T-helper 2 cell treated with Interferon-gamma antibody and Interleukin-4, amounts not matched to agents 100 ng/mL and 5 ng/mL, for 36 hours (primary cell): ENCODE results near the gene GIPC1. TPM values are rescaled to one million over a fixed set of nuclear protein-coding genes. Genes with fewer than 3 reads are reported as not detected.
"Not testable (repeated sequence)": the region's sequence is repeated elsewhere in the genome, so short reads cannot be mapped to it uniquely, and the experiment has no call there.

Experiments
- intact Hi-C: fragments of 100-400 bp; cut with micrococcal nuclease; formaldehyde crosslinking; loops from one replicate; pipeline ENCODE4 v1.15.1; 2023
- total RNA-seq: library from RNA; stranded (reverse); gene quantifications from 2 replicates; pipeline ENCODE4 v1.2.3, GENCODE V29; 2022

The GIPC1 gene
- total RNA-seq, 1 donor from 2014 or later: 38.0 TPM

- intact Hi-C loops: loop anchor here (5.0 kb wide), 1 partner anchor 41 kb away; the partner anchor contains the start of gene PKN1
Measured at GRCh38 chr19:14473073-14473977, 22.6 kb downstream of the GIPC1 start.

DNA sequence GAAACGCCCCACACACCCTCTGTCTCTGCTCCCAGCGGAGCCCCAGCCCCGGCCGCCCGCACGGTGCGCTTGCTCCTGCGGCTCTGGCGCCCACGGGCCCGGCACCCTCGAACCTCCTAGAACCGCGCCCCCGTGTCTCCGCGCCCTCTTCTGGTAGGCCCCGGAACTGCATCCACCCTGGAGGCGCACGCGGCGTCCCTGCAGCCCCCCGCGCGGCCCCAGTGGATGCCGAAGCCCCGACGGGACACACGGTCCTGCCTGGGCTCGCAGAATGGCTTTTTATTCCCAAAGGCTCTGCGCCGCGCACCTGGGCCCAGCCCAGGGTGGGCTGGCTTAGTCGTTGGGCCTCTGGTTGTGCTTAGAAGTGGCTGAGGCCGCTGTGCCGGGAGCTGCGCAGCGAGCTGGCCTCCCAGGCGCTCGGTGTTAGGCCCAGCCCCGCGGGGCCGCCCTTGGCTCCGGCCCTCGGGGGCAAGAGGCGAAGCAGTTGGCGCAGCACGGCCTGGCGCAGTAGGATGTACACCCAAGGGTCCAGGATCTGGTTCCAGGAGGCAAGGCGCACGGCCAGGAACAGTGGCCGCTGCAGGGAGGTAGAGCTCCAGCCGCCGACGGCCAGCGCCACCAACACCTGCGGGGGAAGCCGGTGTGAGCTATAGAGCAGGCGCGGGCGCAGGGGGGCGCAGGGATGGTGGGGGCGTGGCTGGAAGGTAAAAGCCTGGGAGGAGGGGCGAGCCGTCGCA is 23.6 kb downstream of the GIPC1 start:
- intact Hi-C loops: loop anchor here (5.0 kb wide), 1 partner anchor 40 kb away; the partner anchor contains the start of gene PKN1

GRCh38 chr19:14471436-14472187 is 24.3 kb downstream of the GIPC1 start:
- intact Hi-C loops: loop anchor here (5.0 kb wide), 1 partner anchor 39 kb away; the partner anchor contains the start of gene PKN1

DNA sequence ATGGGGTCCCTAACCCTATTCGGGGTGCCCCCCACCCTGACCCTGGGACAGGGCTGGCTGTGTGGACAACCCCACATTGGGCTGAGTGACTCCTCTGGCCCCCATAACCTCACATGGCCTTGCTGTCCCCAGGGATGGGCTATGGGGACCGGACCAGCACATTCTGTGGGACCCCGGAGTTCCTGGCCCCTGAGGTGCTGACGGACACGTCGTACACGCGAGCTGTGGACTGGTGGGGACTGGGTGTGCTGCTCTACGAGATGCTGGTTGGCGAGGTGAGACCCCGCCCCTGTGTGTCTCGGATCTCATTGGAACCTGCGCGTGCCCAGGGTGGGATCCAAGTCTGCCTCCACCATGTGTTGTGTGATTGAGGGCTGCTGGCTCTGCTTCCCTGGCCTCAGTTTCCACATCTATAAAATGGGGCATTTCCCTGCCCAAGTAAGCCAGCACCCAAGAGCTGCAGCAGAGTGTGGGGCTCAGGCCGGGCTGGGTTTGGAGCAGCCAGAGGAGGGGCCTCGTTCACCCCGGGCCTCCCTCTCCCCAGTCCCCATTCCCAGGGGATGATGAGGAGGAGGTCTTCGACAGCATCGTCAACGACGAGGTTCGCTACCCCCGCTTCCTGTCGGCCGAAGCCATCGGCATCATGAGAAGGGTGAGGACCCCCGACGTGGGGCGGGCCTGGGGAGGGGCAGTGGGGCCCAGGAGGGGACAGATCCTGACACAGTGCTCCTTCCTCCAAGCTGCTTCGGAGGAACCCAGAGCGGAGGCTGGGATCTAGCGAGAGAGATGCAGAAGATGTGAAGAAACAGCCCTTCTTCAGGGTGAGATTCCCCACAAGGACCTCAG is 25.7 kb downstream of the GIPC1 start:
- intact Hi-C loops: loop anchor here (5.0 kb wide), 1 partner anchor 38 kb away; the partner anchor contains the start of gene PKN1

DNA sequence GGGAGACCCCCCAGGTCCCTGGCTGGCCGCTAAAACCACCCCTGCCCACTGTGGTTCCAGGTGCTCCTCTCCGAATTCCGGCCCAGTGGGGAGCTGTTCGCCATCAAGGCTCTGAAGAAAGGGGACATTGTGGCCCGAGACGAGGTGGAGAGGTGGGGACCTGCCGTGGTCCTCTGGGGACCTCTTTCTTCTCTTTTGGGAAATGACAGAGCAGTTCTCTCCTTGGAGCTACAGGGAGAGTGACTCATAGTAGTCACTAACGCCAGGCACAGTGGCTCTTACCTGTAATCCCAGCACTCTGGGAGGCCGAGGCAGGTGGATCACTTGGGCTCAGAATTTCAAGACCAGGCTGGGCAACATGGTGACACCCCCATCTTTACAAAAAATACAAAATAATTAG is 28.1 kb downstream of the GIPC1 start:
- intact Hi-C loops: no loop called here

- intact Hi-C loops: no loop called here
Measured at GRCh38 chr19:14467391-14467790, 28.5 kb downstream of the GIPC1 start.

DNA sequence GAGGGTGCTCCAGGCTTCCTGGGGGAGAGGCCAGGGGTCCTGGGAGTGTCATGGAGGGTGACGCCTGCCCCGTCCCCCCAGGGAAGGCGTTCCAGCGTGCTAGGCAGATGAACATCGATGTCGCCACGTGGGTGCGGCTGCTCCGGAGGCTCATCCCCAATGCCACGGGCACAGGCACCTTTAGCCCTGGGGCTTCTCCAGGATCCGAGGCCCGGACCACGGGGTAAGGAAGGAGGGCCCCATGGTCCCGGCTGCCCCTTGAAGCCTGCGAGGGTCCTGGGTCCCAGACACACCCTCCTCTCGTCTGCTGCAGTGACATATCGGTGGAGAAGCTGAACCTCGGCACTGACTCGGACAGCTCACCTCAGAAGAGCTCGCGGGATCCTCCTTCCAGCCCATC is 32.2 kb downstream of the GIPC1 start:
- intact Hi-C loops: no loop called here

DNA sequence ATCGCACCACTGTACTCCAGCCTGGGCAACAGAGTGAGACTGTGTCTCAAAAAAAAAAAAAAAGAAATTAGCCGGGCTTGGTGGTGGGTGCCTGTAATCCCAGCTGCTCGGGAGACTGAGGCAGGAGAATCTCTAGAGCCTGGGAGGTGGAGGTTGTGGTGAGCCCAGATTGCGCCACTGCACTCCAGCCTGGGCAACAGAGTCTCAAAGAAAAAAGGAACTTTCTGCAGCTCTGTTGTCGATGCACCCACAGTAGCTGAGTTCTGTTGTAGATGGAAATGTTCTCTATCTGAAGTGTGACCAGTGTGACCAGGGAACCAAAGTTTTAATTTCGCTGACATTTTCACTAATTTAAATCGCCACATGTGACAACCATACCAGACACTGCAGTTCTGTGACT is 33.5 kb downstream of the GIPC1 start:
- intact Hi-C loops: not testable (repeated sequence)

GRCh38 chr19:14460935-14461334 is 35.0 kb downstream of the GIPC1 start:
- intact Hi-C loops: no loop called here

GRCh38 chr19:14459703-14460102 is 36.2 kb downstream of the GIPC1 start:
- intact Hi-C loops: no loop called here

DNA sequence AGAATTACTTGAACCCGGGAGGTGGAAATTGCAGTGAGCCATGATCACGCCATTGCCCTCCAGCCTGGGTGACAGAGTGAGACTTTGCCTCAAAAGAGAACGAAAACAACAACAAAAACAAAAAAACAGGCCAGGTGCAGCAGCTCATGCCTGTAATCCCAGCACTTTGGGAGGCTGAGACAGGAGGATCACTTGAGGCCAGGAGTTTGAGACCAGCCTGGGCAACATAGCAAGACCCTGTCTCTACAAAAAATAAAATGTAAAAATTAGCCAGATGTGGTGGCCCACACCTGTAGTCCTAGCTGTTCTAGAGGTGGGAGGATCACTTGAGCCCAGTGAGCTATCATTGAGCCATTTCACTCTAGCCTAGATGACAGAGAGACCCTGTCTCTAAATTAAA is 43.6 kb downstream of the GIPC1 start:
- intact Hi-C loops: not testable (repeated sequence)

DNA sequence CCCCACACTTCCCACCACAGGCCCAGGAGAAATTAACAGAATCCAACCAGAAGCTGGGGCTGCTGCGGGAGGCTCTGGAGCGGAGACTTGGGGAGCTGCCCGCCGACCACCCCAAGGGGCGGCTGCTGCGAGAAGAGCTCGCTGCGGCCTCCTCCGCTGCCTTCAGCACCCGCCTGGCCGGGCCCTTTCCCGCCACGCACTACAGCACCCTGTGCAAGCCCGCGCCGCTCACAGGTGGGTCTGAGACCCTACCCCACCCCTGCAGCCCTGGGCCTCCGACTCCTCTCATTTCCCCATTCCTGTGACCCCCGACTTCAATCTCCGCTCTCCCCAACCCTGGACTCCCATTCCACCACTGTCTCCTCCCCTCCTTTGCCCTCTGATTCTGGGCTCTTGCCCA is 45.1 kb downstream of the GIPC1 start:
- intact Hi-C loops: no loop called here

DNA sequence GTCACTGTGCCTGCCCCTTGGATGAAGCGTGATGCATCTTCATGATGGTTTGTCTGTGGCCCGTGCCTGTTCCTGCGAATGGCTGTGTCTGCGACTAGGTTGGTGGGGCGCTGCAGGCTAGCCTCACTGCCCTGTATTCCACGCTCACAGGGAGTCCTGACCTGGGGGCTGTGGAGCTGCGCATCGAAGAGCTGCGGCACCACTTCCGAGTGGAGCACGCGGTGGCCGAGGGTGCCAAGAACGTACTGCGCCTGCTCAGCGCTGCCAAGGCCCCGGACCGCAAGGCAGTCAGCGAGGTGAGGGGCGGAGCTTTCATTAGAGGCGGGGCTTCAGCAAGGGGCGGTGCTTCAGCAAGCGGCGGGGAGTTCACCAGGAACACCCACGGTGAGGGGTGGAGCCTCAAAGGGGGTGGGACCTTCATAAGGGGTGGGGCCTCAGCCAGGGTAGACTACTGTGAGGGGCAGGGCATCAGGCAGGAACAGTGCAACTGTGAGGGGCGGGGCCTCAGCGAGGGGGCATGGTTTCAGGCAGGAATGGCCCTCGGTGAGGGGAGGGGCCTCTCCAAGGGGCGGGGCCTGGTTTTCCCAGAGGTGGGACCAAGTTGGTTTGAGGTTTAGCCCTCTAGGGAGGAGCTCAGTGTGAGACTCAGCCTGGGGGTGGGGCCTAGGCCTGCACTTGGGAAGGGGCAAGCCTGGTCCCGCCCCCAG is 45.6 kb downstream of the GIPC1 start:
- intact Hi-C loops: no loop called here

- intact Hi-C loops: no loop called here
Measured at GRCh38 chr19:14449321-14449720, 46.6 kb downstream of the GIPC1 start.

DNA sequence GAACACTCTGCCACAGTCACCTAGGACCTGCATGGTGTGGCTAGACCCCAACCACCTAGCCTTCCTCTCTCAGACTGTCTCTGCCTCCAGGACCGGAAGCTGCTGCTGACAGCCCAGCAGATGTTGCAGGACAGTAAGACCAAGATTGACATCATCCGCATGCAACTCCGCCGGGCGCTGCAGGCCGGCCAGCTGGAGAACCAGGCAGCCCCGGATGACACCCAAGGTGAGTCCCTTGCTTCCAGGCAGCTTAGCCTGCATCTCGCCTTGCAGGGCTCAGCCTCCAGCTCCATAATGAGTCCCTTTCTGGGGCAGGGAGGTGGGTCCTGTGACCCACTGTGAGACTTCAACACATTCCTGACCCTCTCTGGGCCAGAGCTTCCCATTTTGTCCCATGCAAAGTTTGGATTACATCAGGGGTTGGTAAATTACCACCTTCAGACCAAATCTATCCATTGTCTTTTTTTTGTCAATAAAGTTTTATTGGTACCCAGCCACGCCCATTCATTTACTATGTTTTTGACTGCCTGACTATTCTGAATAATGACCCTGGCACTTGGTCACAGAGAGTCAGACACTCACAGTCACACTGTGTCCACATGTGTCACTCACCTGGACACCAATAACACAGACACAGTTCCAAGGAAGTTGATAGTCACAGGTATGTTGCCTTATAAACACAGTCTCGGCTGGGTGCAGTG is 49.4 kb downstream of the GIPC1 start:
- intact Hi-C loops: no loop called here

DNA sequence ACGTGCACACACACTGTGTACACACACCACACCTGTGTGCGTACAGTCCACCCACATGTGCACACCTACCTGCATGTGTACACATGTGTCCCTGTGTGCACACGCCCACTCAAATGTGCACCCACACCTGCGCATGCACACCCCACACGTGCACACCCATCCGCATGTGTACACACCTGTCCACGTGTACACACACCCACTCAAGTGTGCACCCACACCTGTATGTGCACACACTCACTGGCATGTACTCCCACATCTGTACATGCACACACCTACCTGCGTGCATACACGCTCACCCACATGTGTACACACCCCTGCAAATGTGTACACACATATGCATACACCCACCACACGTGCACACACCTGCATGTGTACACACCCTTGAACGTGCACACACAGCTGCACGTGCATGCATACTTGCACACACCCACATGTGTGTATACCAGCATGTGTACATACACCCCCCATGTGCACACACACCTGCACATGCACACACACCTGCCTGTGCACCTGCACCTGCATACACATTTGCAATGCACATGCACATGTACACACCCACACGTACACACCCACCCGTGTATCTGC is 52.2 kb downstream of the GIPC1 start:
- intact Hi-C loops: no loop called here

DNA sequence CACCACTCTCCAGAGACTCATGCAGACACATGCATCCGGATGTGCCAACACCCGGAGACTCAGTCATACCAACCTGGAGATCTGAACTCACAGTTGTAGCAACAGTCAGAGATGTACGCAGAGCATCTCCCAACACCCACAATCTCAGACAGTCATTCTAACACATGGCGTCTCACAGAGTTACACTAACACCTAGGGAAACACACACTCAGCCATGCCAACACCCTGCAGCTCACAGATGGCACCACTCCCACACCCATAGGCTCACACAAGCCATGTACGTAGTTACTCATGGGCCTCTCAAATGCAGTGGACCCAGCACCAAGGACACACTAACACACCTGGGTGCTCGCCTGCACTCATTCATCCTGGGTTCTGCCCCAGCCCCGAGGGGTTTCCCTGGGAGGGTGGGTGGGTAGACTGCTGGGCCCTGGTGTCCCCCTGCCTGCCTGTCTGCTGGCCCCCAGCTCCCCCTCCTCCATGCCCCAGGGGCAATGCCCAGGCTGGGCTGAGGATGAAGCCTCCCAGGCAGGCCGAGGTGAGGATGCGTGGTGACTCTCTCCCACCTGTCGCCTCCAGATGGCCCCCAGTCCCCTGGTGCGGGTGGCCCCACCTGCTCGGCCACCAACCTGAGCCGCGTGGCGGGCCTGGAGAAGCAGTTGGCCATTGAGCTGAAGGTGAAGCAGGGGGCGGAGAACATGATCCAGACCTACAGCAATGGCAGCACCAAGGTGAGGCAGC is 52.9 kb downstream of the GIPC1 start:
- intact Hi-C loops: no loop called here
